Measurements from ENCODE around the gene NUDC. TPM values are rescaled to one million over a fixed set of nuclear protein-coding genes. Genes with fewer than 3 reads are reported as not detected.
"Not testable (repeated sequence)": the region's sequence is repeated elsewhere in the genome, so short reads cannot be mapped to it uniquely, and the experiment has no call there.

Gene NUDC
- total RNA-seq, 4 donors from 2014 or later: 20.6 to 133 (median 41.0) TPM

DNA sequence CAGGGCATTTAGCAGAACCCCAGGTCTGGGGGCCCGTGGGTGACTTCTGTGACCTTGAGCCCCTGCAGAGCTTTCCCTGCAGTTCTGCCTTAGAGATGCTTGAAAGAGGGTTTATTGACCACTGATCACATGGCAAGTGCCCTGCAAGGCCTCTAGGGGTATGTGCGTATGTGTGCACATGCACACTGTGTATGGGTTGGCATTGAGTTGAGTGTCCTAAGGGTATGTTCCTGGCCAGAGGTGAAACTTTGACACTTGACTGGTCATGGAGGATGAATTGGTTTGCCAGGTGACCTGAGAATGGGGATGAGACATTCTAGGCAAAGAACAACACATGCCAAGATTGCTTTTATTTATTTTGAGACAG is 17.1 kb downstream of the NUDC start:
- Histone ChIP-seq H3K36me3 (no peaks in the 10 kb centered on the region), H3K4me3 (no peak overlapping the region), H3K27me3 (no peaks in the 10 kb centered on the region), H3K4me1 (no peaks in the 10 kb centered on the region), H3K27ac (no peak overlapping the region), H3K9me3 (no peaks in the 10 kb centered on the region)
- no peak for TF ChIP-seq POLR2A (IDR thresholded peaks at IDR 0.05)
- TF ChIP-seq, protein P1, sequence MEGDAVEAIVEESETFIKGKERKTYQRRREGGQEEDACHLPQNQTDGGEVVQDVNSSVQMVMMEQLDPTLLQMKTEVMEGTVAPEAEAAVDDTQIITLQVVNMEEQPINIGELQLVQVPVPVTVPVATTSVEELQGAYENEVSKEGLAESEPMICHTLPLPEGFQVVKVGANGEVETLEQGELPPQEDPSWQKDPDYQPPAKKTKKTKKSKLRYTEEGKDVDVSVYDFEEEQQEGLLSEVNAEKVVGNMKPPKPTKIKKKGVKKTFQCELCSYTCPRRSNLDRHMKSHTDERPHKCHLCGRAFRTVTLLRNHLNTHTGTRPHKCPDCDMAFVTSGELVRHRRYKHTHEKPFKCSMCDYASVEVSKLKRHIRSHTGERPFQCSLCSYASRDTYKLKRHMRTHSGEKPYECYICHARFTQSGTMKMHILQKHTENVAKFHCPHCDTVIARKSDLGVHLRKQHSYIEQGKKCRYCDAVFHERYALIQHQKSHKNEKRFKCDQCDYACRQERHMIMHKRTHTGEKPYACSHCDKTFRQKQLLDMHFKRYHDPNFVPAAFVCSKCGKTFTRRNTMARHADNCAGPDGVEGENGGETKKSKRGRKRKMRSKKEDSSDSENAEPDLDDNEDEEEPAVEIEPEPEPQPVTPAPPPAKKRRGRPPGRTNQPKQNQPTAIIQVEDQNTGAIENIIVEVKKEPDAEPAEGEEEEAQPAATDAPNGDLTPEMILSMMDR (IDR thresholded peaks at IDR 0.05): no peak
- DNase-seq: no peak
- intact Hi-C loops (cut with DNase I; ENCODE audit: low total_unique reads): no loop called here

DNA sequence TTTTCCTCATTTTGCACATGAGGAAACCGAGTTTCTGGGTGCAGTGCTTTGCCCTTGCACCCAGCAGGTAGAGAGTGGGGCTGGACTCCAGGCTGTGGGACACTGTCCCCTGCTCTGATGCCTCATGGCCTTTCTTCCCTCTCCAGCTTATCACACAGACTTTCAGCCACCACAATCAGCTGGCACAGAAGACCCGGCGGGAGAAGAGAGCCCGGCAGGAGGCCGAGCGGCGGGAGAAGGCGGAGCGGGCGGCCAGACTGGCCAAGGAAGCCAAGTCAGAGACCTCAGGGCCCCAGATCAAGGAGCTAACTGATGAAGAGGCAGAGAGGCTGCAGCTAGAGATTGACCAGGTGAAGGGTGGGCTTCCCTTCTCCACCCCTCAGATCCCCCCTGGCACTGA is 19.8 kb downstream of the NUDC start:
- no peak for TF ChIP-seq POLR2A (IDR thresholded peaks at IDR 0.05)
- Histone ChIP-seq H3K27ac (no peak overlapping the region), H3K4me3 (no peak overlapping the region), H3K4me1 (no peaks in the 10 kb centered on the region), H3K9me3 (no peaks in the 10 kb centered on the region), H3K27me3 (no peaks in the 10 kb centered on the region), H3K36me3 (no peaks in the 10 kb centered on the region)
- DNase-seq: no peak
- intact Hi-C loops (cut with DNase I; ENCODE audit: low total_unique reads): no loop called here

DNA sequence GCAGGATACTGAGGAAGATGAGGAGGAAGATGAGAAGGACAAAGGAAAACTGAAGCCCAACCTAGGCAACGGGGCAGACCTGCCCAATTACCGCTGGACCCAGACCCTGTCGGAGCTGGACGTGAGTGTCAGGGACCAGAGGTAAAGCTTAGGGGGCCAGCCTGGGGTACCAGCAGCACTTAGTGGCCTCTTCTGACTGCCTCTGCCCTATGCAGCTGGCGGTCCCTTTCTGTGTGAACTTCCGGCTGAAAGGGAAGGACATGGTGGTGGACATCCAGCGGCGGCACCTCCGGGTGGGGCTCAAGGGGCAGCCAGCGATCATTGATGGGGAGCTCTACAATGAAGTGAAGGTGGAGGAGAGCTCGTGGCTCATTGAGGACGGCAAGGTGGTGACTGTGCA is 21.1 kb downstream of the NUDC start:
- Histone ChIP-seq H3K27me3 (no peaks in the 10 kb centered on the region), H3K4me3 (no peak overlapping the region), H3K27ac (no peak overlapping the region), H3K4me1 (no peaks in the 10 kb centered on the region), H3K36me3 (no peaks in the 10 kb centered on the region), H3K9me3 (no peaks in the 10 kb centered on the region)
- DNase-seq: no peak
- intact Hi-C loops (cut with DNase I; ENCODE audit: low total_unique reads): no loop called here
- TF ChIP-seq POLR2A (IDR thresholded peaks at IDR 0.05): no peak
- TF ChIP-seq, protein P1 (IDR thresholded peaks at IDR 0.05): no peak

DNA sequence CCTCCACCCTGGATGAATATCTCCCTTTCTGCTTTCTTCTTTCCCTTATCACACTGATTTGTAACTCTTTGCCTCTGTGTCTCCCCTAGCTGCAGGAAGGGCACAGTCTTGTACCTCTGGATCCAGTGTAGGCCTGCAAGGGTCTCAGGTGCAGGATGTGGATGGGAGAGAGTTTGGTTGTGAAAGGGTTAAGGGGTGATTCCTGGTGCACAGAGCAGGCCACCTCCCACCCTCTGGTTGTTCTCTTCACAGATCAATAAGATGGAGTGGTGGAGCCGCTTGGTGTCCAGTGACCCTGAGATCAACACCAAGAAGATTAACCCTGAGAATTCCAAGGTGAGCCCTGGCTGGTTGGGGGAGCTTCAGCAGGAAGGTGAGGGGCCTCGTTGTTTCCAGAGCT is 23.6 kb downstream of the NUDC start:
- H3K27me3 ChIP-seq: no peaks in the 10 kb centered on the region
- no peak overlapping the region for H3K27ac ChIP-seq
- no peak overlapping the region for H3K4me3 ChIP-seq
- TF ChIP-seq, protein P1 (IDR thresholded peaks at IDR 0.05): no peak
- TF ChIP-seq POLR2A (IDR thresholded peaks at IDR 0.05): no peak
- no peak for DNase-seq
- H3K36me3 ChIP-seq: no peaks in the 10 kb centered on the region
- no peaks in the 10 kb centered on the region for H3K4me1 ChIP-seq
- intact Hi-C loops (cut with DNase I; ENCODE audit: low total_unique reads): no loop called here
- no peaks in the 10 kb centered on the region for H3K9me3 ChIP-seq

DNA sequence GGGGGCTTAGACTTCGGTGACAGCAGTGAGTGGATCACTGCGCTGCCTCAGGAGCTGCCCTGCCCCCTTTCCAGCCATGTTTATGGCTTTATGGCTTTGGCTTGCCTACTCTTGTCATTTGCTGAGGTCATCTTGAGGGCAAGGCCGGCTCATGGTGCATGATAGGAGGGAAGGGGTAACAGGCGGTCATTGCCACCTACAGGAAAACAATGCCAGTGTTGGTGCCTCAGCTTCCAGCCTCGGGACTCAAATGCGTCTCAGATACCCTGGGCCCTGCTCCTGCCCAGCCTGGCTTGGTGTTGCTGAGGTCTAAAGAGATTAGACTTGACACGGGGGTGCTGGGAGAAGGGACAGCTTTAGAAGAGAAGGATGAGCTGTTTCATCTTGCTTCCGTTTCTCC is 24.2 kb downstream of the NUDC start:
- TF ChIP-seq POLR2A (IDR thresholded peaks at IDR 0.05): no peak
- TF ChIP-seq, protein P1 (IDR thresholded peaks at IDR 0.05): no peak
- no peaks in the 10 kb centered on the region for H3K4me1 ChIP-seq
- intact Hi-C loops (cut with DNase I; ENCODE audit: low total_unique reads): no loop called here

DNA sequence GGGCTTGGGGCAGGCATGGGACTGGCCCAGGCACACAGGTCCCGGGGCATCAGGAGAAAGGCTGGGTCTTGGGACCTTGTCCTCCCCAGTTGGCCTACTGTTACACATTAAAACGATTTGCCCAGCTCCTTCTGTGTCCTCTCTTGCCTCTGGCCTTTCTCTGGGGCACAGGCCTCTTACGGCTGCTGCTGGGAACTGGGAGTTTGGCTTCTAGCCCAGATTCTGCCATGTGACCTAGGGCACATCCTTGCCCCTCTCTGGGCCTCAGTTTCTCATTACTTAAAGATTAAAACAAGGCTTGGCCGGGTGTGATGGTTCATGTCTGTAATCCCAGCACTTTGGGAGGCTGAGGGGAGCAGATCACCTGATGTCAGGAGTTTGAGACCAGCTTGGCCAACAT is 24.7 kb downstream of the NUDC start:
- H3K36me3 ChIP-seq: no peaks in the 10 kb centered on the region
- no peaks in the 10 kb centered on the region for H3K4me1 ChIP-seq
- intact Hi-C loops (cut with DNase I; ENCODE audit: low total_unique reads): no loop called here
- H3K27me3 ChIP-seq: no peaks in the 10 kb centered on the region
- H3K4me3 ChIP-seq: no peak overlapping the region
- no peak overlapping the region for H3K27ac ChIP-seq
- no peaks in the 10 kb centered on the region for H3K9me3 ChIP-seq
- TF ChIP-seq, protein P1 (IDR thresholded peaks at IDR 0.05): no peak
- TF ChIP-seq POLR2A (IDR thresholded peaks at IDR 0.05): no peak
- no peak for DNase-seq

More for the DNA sequence above, 24.2 kb downstream of the NUDC start:
- H3K4me3 ChIP-seq: no peak overlapping the region
- no peaks in the 10 kb centered on the region for H3K9me3 ChIP-seq
- no peaks in the 10 kb centered on the region for H3K27me3 ChIP-seq
- no peak for DNase-seq
- no peak overlapping the region for H3K27ac ChIP-seq
- H3K36me3 ChIP-seq: no peaks in the 10 kb centered on the region

DNA sequence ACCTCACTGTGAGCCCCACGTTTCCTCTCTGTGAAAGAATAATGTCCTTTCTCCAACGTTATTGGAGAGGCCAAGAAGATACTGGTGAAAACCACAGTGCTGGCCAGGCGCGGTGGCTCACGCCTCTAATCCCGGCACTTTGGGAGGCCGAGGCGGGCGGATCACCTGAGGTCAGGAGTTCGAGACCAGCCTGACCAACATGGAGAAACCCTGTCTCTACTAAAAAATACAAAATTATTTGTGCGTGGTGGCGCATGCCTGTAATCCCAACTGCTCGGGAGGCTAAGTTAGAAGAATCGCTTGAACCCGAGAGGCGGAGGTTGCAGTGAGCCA is 27.1 kb downstream of the NUDC start:
- H3K4me3 ChIP-seq; H3K36me3 ChIP-seq; H3K9me3 ChIP-seq; H3K27me3 ChIP-seq; H3K27ac ChIP-seq; intact Hi-C loops (cut with DNase I; ENCODE audit: low total_unique reads); H3K4me1 ChIP-seq; DNase-seq: not testable (repeated sequence)

Measured in uterus (tissue), 4 donors.